Measurements from ENCODE around the gene EPHA6. TPM values are rescaled to one million over a fixed set of nuclear protein-coding genes. Genes with fewer than 3 reads are reported as not detected.

EPHA6 gene
- total and polyA plus RNA-seq, 10 of the 15 experiments (the other 5 are each of a cell fraction or from before 2014, with no cell fraction given), result not detected

DNA sequence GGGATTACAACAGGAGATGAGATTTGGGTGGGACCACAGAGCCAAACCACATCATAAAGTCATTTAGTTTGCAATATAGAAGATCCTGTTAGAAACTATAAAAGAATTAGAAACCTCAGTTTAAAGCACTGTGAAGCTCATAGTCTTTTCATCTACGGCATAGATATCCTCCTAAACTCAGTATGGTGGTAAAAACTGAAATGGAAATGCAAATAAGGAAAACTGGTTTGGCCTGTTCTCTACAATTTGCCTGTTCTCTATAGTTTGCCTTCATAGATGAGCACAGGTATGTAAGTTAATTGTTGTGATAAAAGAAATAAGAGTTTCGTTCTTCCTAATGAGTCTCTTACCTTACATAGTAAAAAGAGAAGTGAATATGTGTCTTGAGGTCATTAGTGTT is 618.5 kb downstream of the EPHA6 start (continued):
- TF ChIP-seq, protein P1, sequence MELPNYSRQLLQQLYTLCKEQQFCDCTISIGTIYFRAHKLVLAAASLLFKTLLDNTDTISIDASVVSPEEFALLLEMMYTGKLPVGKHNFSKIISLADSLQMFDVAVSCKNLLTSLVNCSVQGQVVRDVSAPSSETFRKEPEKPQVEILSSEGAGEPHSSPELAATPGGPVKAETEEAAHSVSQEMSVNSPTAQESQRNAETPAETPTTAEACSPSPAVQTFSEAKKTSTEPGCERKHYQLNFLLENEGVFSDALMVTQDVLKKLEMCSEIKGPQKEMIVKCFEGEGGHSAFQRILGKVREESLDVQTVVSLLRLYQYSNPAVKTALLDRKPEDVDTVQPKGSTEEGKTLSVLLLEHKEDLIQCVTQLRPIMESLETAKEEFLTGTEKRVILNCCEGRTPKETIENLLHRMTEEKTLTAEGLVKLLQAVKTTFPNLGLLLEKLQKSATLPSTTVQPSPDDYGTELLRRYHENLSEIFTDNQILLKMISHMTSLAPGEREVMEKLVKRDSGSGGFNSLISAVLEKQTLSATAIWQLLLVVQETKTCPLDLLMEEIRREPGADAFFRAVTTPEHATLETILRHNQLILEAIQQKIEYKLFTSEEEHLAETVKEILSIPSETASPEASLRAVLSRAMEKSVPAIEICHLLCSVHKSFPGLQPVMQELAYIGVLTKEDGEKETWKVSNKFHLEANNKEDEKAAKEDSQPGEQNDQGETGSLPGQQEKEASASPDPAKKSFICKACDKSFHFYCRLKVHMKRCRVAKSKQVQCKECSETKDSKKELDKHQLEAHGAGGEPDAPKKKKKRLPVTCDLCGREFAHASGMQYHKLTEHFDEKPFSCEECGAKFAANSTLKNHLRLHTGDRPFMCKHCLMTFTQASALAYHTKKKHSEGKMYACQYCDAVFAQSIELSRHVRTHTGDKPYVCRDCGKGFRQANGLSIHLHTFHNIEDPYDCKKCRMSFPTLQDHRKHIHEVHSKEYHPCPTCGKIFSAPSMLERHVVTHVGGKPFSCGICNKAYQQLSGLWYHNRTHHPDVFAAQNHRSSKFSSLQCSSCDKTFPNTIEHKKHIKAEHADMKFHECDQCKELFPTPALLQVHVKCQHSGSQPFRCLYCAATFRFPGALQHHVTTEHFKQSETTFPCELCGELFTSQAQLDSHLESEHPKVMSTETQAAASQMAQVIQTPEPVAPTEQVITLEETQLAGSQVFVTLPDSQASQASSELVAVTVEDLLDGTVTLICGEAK (IDR thresholded peaks at IDR 0.05; ENCODE audit: borderline replicate concordance), result no peak
- TF ChIP-seq BMI1 (IDR thresholded peaks at IDR 0.05; ENCODE audit: borderline replicate concordance) (no peak), POLR2AphosphoS5 (IDR thresholded peaks at IDR 0.05; ENCODE audit: low read length) (no peak), ZBTB11 (CRISPR knock-in tag; IDR thresholded peaks at IDR 0.05) (no peak), MXI1 (IDR thresholded peaks at IDR 0.05; ENCODE audit: low read depth, low read length) (no peak), SPI1 (IDR thresholded peaks at IDR 0.05; ENCODE audit: borderline replicate concordance, insufficient read depth, low read depth, low read length) (no peak), HSF1 (IDR thresholded peaks at IDR 0.05; ENCODE audit: low read depth, low read length) (no peak)
- TF ChIP-seq, protein P2, sequence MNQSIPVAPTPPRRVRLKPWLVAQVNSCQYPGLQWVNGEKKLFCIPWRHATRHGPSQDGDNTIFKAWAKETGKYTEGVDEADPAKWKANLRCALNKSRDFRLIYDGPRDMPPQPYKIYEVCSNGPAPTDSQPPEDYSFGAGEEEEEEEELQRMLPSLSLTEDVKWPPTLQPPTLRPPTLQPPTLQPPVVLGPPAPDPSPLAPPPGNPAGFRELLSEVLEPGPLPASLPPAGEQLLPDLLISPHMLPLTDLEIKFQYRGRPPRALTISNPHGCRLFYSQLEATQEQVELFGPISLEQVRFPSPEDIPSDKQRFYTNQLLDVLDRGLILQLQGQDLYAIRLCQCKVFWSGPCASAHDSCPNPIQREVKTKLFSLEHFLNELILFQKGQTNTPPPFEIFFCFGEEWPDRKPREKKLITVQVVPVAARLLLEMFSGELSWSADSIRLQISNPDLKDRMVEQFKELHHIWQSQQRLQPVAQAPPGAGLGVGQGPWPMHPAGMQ (IDR thresholded peaks at IDR 0.05; ENCODE audit: borderline replicate concordance), result no peak

Data from GM12878 (cell line).